Measurements from ENCODE around the gene PHF12.
A peak's percentile ranks its signal among the peaks of the same experiment; 100 is the strongest.
"Not testable (repeated sequence)": the region's sequence is repeated elsewhere in the genome, so short reads cannot be mapped to it uniquely, and the experiment has no call there.

PHF12 gene

GRCh38 chr17:28935744-28936460 lies 15.4 kb downstream of the PHF12 start:
- DNase-seq (ENCODE audit: low read depth in 2 of 2): no peak

GRCh38 chr17:28934508-28934907 lies 16.8 kb downstream of the PHF12 start:
- not testable (repeated sequence) for DNase-seq (ENCODE audit: low read depth in 2 of 2)

GRCh38 chr17:28929787-28930186 lies 21.5 kb downstream of the PHF12 start:
- no peak for DNase-seq (ENCODE audit: low read depth in 2 of 2)

- no peak for DNase-seq (ENCODE audit: low read depth in 2 of 2)
These were observed 23.3 kb downstream of the PHF12 start for GRCh38 chr17:28928061-28928460.

DNA sequence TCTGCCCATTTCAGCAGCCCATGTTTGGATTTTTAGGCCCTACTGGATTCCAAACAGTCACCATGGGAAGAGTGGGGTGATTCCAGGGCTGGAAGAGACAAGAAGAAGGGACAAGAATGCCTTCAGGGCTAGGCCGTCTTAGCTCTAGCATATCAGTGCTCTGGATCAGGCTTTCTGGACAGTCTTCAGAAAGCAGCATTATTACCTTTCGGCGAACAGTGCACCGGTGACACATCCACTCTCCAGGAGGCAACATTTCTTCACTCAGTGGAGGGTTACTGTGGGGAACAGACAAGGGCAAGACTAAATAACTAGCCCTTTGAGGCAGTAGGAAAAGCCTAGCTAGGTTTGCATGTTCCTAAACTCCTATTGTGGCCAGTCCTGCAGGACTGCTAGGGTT lies 24.5 kb downstream of the PHF12 start:
- DNase-seq (ENCODE audit: low read depth in 2 of 2): no peak

DNA sequence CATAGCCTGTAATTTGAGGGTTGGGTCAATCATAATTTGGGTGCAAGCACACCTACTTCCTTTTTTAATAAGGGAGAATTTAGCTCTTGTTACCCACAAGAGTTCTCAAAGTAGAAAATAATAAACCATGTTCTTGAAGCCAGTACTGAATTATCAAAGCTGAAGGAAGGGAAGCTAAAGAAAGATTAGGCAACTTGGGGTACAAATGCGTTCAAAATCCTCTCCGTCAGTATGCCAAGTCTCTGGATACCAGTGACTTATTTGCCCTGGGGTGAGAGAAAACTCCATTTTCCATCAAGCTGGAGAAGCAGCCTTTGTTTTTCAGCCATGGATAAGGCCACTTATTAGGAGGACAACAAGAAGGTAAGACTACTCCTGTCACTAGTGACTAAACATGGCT lies 25.0 kb downstream of the PHF12 start:
- no peak for DNase-seq (ENCODE audit: low read depth in 2 of 2)

- peak in 1 of 2 donors; percentile 6 for DNase-seq (ENCODE audit: low read depth in 2 of 2)
These were observed 25.4 kb downstream of the PHF12 start for GRCh38 chr17:28925912-28926365.

- no peak for DNase-seq (ENCODE audit: low read depth in 2 of 2)
These were observed 31.1 kb downstream of the PHF12 start for GRCh38 chr17:28920201-28920600.

DNA sequence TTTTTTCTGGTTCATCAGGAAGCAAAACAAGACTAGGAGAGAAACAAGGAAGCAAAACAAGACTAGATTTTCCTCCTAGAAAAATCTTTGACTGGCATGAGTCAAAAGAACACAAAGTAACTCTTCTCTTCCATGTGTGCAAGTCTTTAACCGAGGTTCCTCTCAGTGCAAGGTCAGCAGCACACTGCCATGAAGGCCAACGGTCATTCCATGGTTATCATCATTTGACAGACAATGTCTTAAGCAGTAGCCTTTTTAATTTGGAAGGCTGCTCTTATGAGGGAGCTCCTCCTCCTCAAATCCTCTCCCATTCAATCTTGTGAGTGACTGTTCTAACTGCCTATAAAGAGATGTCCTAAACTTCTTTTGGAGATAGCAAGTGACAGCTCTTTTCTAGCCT lies 33.0 kb downstream of the PHF12 start:
- no peak for DNase-seq (ENCODE audit: low read depth in 2 of 2)

- no peak for DNase-seq (ENCODE audit: low read depth in 2 of 2)
These were observed 33.9 kb downstream of the PHF12 start for GRCh38 chr17:28917465-28917864.

GRCh38 chr17:28917029-28917428 lies 34.3 kb downstream of the PHF12 start:
- DNase-seq (ENCODE audit: low read depth in 2 of 2): no peak

GRCh38 chr17:28916302-28916934 lies 34.9 kb downstream of the PHF12 start:
- DNase-seq (ENCODE audit: low read depth in 2 of 2): peak in 1 of 2 donors; percentile 9

GRCh38 chr17:28912938-28913333 lies 38.4 kb downstream of the PHF12 start:
- DNase-seq (ENCODE audit: low read depth in 2 of 2): no peak

DNA sequence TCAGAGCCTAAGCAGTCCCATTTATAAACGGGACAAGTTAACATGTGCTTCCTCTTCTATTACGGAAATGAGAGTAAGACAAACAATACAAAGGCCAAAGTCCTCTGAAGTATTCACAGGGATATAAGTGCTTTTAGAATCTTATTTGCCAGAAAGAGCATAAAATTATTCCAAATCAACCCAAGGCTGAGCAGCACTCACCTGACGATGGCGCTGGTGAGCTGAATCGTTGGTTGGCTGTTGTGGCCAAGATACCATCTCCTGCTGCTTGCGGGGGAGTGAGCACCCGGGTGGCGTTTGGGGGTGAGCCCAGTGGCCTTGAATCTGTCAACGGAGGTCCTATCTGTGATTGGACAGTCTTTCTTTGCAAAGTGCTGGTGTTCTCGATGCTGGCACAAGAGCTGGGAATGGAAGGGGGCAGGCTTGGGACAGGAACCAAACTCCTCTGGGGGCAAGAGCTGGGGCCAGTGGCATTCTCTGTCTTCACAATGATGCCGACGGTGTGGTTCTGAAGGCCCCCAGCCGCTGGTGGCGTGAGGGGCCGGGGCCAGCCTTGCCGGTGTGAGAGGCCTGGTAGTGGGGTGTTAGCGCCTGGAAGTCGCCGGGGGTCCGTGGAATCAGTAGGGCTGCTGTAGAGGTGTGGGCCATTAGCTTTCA lies 38.9 kb downstream of the PHF12 start:
- DNase-seq (ENCODE audit: low read depth in 2 of 2): no peak

- DNase-seq (ENCODE audit: low read depth in 2 of 2): no peak
These were observed 39.8 kb downstream of the PHF12 start for GRCh38 chr17:28911411-28912045.

DNA sequence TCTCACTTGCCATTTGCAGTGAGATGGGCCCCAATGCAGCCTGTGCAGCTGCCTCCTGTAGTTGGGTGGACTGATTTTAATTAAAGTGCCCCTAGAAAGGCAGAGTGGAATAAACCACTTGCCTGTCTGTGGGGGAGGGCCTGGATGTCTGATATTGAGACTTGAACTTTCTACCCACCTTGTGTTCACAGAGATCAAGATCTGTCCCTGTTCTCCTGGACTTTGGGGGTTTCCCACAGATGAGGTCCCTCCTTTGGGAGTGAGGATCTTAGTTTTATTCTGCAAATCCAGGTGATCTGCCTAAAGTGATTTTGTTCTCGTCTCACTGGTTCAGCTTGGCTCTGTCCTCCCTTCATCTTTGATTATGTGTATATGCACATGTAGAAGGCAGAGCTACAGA lies 40.8 kb downstream of the PHF12 start:
- no peak for DNase-seq (ENCODE audit: low read depth in 2 of 2)

- no peak for DNase-seq (ENCODE audit: low read depth in 2 of 2)
These were observed 42.6 kb downstream of the PHF12 start for GRCh38 chr17:28908640-28909167.

DNA sequence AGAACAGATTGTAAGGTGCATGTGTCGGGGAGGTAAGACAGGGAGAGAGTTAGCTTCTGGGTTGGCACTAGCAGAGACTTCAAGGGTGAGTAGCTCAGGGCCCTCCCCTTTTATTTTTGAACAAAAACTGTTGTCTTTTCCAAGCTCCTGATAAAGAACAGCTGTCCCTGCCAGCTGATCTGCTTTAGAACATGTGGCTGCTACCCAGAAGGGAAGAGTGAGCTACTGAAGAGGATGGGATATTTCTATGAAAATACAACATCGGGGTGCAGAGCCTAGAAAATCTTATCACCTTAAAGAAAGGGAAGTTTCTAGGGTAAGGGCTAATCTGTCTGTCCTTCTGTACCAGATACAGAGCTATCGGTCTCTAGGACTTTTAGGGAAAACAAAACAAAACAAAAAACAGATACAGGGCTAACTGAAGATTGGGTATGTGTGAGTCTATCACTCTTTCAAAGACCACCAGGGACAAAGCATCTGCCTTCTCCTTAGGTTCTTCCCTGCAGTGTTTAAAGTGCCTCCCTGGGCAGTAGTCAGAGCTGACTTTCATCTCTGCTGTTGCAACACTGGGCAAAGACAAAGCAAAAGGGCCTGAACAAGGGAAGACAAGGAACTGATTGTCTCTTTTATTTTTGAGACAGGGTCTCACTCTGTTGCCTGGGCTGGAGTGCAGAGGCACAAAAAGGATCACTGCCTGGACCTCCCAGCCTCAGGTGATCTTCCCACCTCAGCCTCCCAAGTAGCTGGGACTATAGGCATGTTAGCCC lies 43.4 kb downstream of the PHF12 start:
- DNase-seq (ENCODE audit: low read depth in 2 of 2): no peak

- no peak for DNase-seq (ENCODE audit: low read depth in 2 of 2)
These were observed 44.4 kb downstream of the PHF12 start for GRCh38 chr17:28906706-28907438.

DNA sequence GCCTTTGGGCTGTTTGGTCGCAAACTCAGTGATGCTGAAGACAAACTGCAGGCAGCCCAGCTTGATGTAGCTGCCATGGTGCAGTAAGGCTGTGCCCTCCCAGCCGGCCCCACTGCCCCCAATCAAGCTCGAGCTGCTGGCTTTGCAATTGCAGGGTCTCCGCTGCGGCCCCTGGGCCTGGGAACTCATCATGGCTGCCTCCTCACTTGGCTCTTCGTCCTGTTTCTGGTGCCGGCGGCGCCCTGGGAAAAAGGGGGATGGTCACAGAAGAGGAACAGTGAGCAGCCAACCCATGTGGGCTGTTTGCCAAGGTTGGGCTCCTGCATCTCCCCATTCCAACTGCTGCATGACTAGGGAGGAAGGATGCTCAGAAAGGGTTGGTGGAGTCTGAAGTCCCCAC lies 45.0 kb downstream of the PHF12 start:
- no peak for DNase-seq (ENCODE audit: low read depth in 2 of 2)

DNA sequence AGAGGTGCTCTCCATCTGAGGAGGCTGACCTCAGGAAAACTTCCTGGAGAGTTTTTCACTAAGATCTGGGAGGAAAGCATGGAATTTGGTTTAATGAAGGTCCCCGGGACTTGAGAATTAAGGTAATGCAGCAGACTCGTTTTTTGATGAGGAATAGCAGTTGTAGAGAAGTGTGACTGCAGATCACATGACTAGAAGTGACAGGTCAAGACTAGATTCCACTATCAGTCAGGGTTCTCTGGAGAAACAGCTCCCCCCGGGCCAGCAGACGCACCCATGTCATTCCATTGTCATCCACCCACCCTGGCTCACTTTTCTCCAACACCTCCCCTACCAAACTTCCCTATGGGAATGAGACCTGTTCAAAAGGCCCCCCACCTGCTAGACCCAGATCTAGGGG lies 46.5 kb downstream of the PHF12 start:
- DNase-seq (ENCODE audit: low read depth in 2 of 2): no peak

Measured in stimulated activated CD8-positive, alpha-beta memory T cell treated with anti-CD3 and anti-CD28 coated beads, Interleukin-2, amount 100 ng/mL, for 1 hour (primary cell).